GM21526 (cell line): Measurements from ENCODE around the gene OR6Q1.
"Not testable (repeated sequence)": the region's sequence is repeated elsewhere in the genome, so short reads cannot be mapped to it uniquely, and the experiment has no call there.

Experiments used
- ATAC-seq: cut with Tn5 transposase; IDR thresholded peaks from one replicate; pipeline ENCODE4 v1.9.1; 2021; ENCODE audit warnings: moderate library complexity; ENCODE audit not compliant: unreplicated experiment, low FRiP score

The OR6Q1 gene

DNA sequence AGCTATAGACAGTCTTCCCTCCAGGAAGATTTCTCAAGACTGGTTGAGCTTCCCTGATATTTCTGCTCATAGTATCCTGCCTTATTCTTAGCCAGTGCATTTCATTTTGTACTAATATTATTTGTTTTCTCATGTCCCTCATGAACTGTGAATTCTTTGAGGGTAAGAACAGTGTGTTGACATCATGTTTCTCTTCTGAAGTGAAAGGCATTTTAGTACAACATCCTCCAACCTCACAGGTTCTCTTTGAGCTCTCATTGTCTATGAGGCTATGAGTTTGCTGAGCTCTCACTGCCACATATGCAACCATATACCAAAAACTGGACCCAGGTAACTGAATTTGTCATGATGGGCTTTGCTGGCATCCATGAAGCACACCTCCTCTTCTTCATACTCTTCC, at the start of gene OR6Q1:
TSS of gene OR6Q1 (plus strand) at position 301 of the 400 bp plus-strand sequence. CDS start at position 301, 0 bp downstream.
- ATAC-seq, result no peak

DNA sequence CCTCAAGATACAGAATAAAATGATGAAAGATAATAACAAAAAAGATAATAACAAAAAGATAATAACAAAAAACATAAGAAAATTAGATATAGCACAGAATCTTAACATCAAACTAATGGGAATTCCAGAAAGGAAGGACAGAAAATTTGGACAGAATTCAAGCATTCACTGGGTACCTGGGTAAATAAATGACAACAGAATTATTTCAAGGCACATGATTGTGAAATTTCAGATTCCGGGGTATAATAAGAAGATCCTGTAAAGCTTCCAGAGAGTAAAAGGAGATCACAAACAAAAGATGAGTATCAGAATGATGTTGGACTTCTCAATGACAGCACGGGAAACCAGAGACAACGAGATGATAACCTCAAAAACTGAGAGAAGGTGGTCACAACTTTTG, 49.2 kb upstream of the OR6Q1 start:
- ATAC-seq, result no peak

DNA sequence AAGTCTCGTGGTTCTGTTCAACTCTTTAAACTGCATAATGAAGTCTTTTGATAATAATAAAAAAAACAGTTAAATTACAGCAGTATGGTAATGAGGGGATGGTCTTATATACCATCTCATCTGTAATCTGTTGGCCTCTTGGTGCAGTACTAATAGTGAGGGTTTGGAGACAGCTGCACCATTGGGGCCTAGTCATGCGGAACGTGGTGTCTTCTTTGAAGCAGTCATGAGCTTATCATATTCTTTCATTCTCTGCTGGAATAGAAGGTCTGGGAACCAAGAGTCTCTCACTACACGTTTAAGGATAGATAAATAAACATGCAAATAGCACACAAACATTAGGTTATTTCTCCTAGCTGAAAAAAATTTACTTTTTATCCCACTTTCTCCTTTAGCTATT, 48.0 kb upstream of the OR6Q1 start:
- no peak for ATAC-seq

DNA sequence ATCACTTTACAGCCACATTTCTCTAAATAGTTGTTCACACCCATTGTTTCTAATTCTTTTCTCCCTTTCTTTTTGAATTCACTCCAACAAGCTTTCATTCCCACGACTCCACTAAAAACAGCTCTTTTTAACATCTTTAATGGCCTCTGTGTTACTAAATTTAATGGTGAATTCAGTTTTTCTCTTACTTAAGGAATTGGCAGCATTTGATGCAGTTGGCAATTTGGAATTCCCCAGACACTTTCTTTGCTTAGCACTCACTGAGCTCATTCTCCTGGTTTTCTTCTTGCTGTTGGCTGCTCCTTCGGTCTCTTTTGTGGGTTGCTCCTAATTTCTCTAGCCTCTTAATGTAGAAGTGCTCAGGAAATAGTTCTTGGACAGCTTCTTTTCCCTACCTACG, 47.6 kb upstream of the OR6Q1 start:
- ATAC-seq, result no peak

GRCh38 chr11:57999523-57999922, 31.2 kb upstream of the OR6Q1 start:
- ATAC-seq, result not testable (repeated sequence)

GRCh38 chr11:58000021-58000420, 30.7 kb upstream of the OR6Q1 start:
- ATAC-seq, result not testable (repeated sequence)

- no peak for ATAC-seq
Measured at GRCh38 chr11:58000699-58001098, 30.1 kb upstream of the OR6Q1 start.

DNA sequence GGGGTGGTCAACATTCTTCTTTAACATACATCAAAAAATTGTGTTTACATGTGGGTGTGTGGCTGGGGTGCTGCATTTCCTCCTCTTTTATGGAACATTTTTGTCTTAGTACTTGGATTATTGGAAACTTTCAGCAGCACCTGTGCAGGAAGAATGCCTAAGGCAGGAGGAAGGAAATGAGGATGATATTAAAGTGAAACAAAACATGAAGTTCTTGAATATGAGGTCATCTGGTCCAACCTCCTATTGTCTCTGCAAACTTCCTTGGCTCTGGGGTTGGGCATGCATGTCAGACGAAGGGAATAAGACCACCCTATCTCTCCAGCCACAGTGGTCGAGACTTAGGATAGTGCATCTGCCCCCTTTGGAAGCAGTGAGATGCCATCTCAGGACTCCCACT, 27.7 kb upstream of the OR6Q1 start:
- ATAC-seq, result no peak

DNA sequence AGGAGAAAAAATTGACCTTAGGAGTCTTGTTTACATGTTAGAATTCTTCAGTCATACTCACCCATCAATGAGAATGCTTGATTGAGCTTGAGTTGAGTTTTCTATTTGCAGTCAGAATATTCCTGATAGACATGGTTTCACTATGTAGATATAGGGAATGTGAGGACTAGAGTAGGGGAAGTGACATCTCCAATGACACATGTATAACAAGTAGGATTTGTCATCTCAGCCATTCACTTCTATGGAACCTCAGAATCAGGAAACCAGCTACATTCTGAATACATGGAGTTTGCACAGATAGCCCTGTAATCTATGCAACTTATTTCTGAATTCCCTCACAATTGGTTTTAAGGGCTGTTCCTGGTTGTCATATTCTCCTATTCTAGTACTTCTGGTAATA, 27.2 kb upstream of the OR6Q1 start:
- no peak for ATAC-seq

- no peak for ATAC-seq
Measured at GRCh38 chr11:58004664-58005063, 26.1 kb upstream of the OR6Q1 start.

DNA sequence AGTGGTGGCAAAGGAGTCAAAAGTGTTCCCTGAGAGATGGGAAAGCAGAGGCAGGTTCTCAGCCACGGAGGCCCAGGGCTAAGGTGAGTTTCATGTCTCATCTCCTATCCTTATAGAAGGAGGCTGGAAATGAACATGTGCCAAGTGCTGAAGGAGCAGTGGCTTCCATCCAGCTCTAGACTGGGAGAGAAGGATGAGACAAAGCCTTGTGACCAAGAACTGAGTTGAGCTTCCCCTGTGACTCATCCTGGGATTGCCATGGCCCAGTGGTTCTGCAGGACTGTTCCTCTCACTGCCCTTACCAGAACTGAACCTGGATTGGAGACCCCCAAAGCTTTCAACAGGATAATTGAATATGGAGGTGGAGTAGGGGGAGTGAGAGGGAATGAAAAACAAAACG, 23.8 kb upstream of the OR6Q1 start:
- ATAC-seq, result no peak

DNA sequence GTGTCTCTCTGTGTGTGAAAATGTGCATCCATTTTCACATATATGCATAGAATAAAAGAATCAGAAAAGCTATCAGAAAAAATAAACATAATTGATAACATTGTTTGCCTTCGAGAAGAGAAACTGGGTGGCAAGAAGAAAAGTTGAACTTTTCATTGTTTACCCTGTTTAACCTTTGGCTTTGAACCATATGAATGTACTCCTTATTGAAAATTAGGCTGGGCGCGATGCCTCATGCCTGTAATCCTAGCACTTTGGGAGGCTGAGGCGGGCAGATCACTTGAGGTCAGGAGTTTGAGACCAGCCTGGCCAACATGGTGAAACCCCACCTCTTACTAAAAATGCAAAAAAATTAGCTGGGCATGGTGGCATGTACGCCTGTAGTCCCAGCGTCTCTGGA, 19.0 kb upstream of the OR6Q1 start:
- no peak for ATAC-seq

GRCh38 chr11:58023435-58023931, 7.3 kb upstream of the OR6Q1 start, which contains the start of gene OR9Q1:
OR9Q1 (plus strand) TSS chr11:58023881; CDS start chr11:58179445, 155,564 bp downstream.
- no peak for ATAC-seq

- ATAC-seq, result no peak
Measured at GRCh38 chr11:58024601-58025091, 6.1 kb upstream of the OR6Q1 start.

- ATAC-seq, result no peak
Measured at GRCh38 chr11:58027341-58027740, 3.4 kb upstream of the OR6Q1 start.

GRCh38 chr11:58028687-58029411, 1.9 kb upstream of the OR6Q1 start:
- ATAC-seq, result no peak

DNA sequence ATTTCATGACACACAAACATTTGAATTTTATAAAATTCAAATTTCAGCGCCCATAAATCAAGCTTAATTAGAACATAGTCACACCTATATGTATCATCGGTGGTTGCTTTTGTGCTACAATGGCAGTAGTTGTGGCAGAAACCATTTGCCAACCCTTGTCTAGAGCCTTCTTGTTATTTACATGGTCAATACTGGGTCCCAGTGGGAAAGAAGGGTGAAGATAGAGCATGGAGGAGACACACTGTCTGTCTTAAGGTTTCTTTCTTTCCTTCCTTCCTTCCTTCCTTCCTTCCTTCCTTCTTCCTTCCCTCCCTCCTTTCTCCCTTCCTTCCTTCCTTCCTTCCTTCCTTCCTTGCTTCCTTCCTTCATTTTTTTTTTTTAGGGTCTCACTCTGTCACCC, 3.7 kb downstream of the OR6Q1 start:
- ATAC-seq, result no peak

GRCh38 chr11:58039589-58039988, 8.8 kb downstream of the OR6Q1 start:
- ATAC-seq, result no peak

DNA sequence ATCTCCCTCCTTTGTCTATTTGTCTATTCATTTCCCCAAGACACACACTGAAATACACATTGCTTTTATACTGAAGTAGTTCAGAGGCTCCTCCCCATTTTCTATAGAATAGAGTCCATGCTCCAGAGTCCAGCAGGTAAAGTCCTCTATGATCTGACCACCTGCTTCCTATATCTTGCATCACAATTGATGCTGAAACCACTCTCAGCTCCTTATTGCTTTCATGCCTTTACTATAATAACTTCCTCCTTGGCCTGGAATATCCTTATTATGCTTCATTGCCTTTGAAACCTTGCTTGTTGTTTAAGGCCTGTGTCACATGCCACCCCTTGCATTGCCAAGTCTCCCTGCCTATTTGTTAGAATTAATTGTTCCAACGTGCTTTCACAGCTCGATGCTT, 12.6 kb downstream of the OR6Q1 start:
- no peak for ATAC-seq

GRCh38 chr11:58046231-58046630, 15.5 kb downstream of the OR6Q1 start:
- ATAC-seq, result no peak

DNA sequence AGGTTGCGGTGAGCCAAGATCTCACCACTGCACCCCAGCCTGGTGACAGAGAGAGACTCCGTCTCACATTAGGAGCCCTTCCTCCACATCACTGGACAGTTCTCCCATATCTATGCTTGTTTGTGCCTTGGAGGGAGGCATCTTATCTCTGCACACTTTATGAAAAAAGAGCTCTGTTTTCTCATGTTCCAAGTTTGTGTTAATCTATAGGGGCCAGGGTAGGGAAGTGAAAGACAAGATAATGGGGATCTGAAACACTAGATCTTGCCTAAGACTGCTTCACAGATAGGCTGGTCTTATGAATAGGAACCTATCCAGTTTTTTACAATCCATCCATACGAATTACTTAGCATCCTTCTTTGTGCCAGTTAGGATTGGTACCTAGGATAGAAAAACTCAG, 17.1 kb downstream of the OR6Q1 start:
- ATAC-seq, result no peak

DNA sequence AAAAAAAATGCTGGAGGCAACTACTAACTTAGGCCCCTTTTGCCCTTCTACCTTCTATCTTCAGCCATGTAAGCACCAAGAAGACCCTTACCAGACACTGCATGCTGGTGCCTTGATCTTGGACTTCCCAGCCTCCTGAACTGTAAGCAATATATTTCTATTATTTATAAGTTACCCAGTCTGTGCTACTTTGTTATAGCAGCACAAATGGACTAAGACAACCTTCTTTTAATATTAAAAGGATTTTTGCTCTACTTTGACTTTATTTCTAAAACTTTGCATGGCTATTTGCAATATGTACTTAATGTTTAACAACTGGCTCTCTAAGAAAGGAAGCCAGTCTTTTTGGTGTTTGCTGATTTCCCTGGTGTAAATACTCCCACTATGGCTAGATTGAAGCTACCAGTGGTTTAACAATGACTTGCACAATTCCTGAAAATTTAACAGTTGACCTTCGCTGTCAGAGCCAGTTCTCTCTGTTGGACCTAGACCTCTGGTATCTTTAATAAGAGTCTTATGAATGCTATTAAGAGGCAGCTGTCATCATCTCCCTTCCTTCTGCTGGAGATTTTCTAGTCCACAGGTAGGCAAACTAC, 25.2 kb downstream of the OR6Q1 start:
- ATAC-seq, result no peak
